Heart left ventricle (tissue), 16 donors: ENCODE results near the gene BIVM. TPM values are rescaled to one million over a fixed set of nuclear protein-coding genes. Genes with fewer than 3 reads are reported as not detected.

Source experiments
- ATAC-seq, 4 donors: fragments of 200-7000 bp; cut with Tn5 transposase; one replicate each; pipeline ENCODE4 v1.9.1; 2020 to 2022; ENCODE audit warnings: moderate library complexity in 4 of 4, mild to moderate bottlenecking in 3 of 4, moderate number of reproducible peaks in 1 of 4
- DNase-seq, 5 donors: peaks; one replicate each; pipeline ENCODE4 v3.0.0-alpha.2; 2020
- H3K27ac ChIP-seq, 12 donors: fragments of 200-600 bp; sonication (generic) in 4 of 12; one replicate each; pipeline versions ENCODE4 v1.5.0 to v1.8.0; 2016 to 2022; ENCODE audit warnings: mild to moderate bottlenecking in 2 of 12
- H3K27me3 ChIP-seq, 9 donors: fragments of 200-600 bp; sonication (generic) in 2 of 9; one replicate each; pipeline versions ENCODE4 v1.5.1 to v1.8.0; 2016 to 2022; ENCODE audit warnings: mild to moderate bottlenecking in 3 of 9
- H3K36me3 ChIP-seq, 9 donors: fragments of 200-600 bp; sonication (generic) in 2 of 9; one replicate each; pipeline versions ENCODE4 v1.5.0 to v1.8.0; 2018 to 2022; ENCODE audit warnings: mild to moderate bottlenecking in 2 of 9
- H3K4me1 ChIP-seq, 12 donors: fragments of 200-600 bp; sonication (generic) in 4 of 12; one replicate each; pipeline versions ENCODE4 v1.5.0 to v1.8.0; 2016 to 2022; ENCODE audit warnings: mild to moderate bottlenecking in 3 of 12
- H3K4me3 ChIP-seq, 12 donors: fragments of 200-600 bp; sonication (generic) in 4 of 12; one replicate each; pipeline versions ENCODE4 v1.5.0 to v1.8.0; 2017 to 2022; ENCODE audit warnings: mild to moderate bottlenecking in 9 of 12, moderate library complexity in 4 of 12
- H3K9me3 ChIP-seq, 12 donors: fragments of 200-600 bp; sonication (generic) in 4 of 12; one replicate each; pipeline versions ENCODE4 v1.5.0 to v1.8.0; 2016 to 2022; ENCODE audit warnings: mild to moderate bottlenecking in 1 of 12
- CTCF ChIP-seq, 12 donors: fragments of 200-600 bp; sonication (generic) in 4 of 12; IDR thresholded peaks; one replicate each; pipeline versions ENCODE4 v1.5.0 to v1.8.0; 2018 to 2022; ENCODE audit warnings: antibody characterized with exemption in 12 of 12, mild to moderate bottlenecking in 5 of 12
- POLR2A ChIP-seq, 2 donors: fragments of 450-650 bp; IDR thresholded peaks; one replicate each; pipeline ENCODE4 v1.6.1; 2017; ENCODE audit warnings: antibody characterized with exemption in 2 of 2, mild to moderate bottlenecking in 2 of 2, moderate library complexity in 2 of 2
- WGBS, 4 donors: extraction: QIAGEN DNeasy Blood & Tissue Kit in 2 of 4; methylation state at CpG; one replicate each; pipeline versions ENCODE4 v1.1.5 to v1.1.7; 2013 to 2018; 5-methylcytosine and 5-hydroxymethylcytosine counted together
- intact Hi-C, 10 donors: fragments of 100-400 bp; cut with DNase I; formaldehyde crosslinking; loops; one replicate each; pipeline versions ENCODE4 v1.11.1 to v1.14.2; 2022
- polyA plus RNA-seq, 2 donors: library from polyadenylated mRNA; stranded (reverse); fragments of 200-250 nt; gene quantifications; one replicate each; pipeline ENCODE4 v1.2.3, GENCODE V29; 2013
- total RNA-seq, 9 donors: library from RNA; depleted of rRNA in 2 of 9; stranded (reverse); fragments of >200 nt in 2 of 9; fragmentation: NEBNext Ultra II Directional in 3 of 9; extraction: Animal tissue kit (Norgen Biotek cat#: 25700) in 3 of 9; gene quantifications; one replicate each; pipeline versions ENCODE4 v1.1.0 to v1.2.4, GENCODE V29; 2016 to 2023
- donor health status: ischemic (EF 13 %, LVEDD 7.1; RV severe dilation, severe dysfunction).
- donor health status: healthy with polysubstance abuse.
- donor health status: DM: no; HTN: yes; CAD: no.
- donor health status: DM: no; HTN: no; CAD: no.
- donor health status: ischemic (EF 25% LVEDD 6.9; RV normal size, moderate dysfunction).
- donor health status: ischemic (EF 25% LVEDD 5.7; RV mildly dilated, moderate dysfunction).
- donor health status: healthy.
- donor health status: DM: yes; HTN: yes; CAD: no.
- donor health status: ischemic (EF 35%, LVEDD 5.7; RV mildly dilated, moderate dysfunction).
- donor health status: nonischemic (EF 11% LVEDD 7.7; RV severe dilation, severe dysfunction).
- donor health status: DM: yes; HTN: yes; CAD: no.
- donor health status: PGD.
- donor health status: ischemic (EF 29% LVEDD 5.4; RV normal size, mild dysfunction).
- donor health status: nonischemic (EF 23%, LVEDD 6.1; RV moderate dilation, normal function).

BIVM gene
- total and polyA plus RNA-seq, 11 donors = 10.3 to 35.7 (median 24.5) TPM

GRCh38 chr13:102875256-102875655 lies 76.3 kb downstream of the BIVM start:
- Histone ChIP-seq H3K9me3 (no peaks in the 10 kb centered on the region), H3K36me3 (peaks cover 0 to 73% (median 56%) of the 10 kb centered on the region in 9 donors), H3K4me3 (no peak overlapping the region), H3K27me3 (no peaks in the 10 kb centered on the region), H3K27ac (no peak overlapping the region), H3K4me1 (peaks cover 0 to 35% (median 13%) of the 10 kb centered on the region in 12 donors)
- intact Hi-C loops = no loop called here
- no peak for ATAC-seq
- no peak for DNase-seq
- WGBS, 4 donors = 85 to 91% (median 88%) methylated on average over 4 of the region's 4 CpGs
- TF ChIP-seq CTCF (IDR thresholded peaks at IDR 0.05) (no peak), POLR2A (IDR thresholded peaks at IDR 0.05) (no peak)

GRCh38 chr13:102877303-102877702 lies 78.4 kb downstream of the BIVM start:
- H3K4me3 ChIP-seq = no peak overlapping the region
- no peaks in the 10 kb centered on the region for H3K27me3 ChIP-seq
- H3K27ac ChIP-seq = peak overlapping the region in 6 of 12 donors; percentile 24 to 85 (median 61)
- peak; percentile 91 to 96 (median 94) for ATAC-seq
- H3K9me3 ChIP-seq = no peaks in the 10 kb centered on the region
- intact Hi-C loops = no loop called here
- WGBS, 4 donors = 79 to 90% (median 83%) methylated on average over 1 of the region's 1 CpG
- peak in 4 of 5 donors; percentile 46 to 73 (median 56) for DNase-seq
- peaks cover 0 to 57% (median 48%) of the 10 kb centered on the region in 9 donors for H3K36me3 ChIP-seq
- peaks cover 0 to 24% (median 6%) of the 10 kb centered on the region in 12 donors for H3K4me1 ChIP-seq
- TF ChIP-seq CTCF (IDR thresholded peaks at IDR 0.05) (no peak), POLR2A (IDR thresholded peaks at IDR 0.05) (no peak)

GRCh38 chr13:102878481-102878880 lies 79.6 kb downstream of the BIVM start:
- intact Hi-C loops = no loop called here
- Histone ChIP-seq H3K4me1 (peaks cover 0 to 24% (median 6%) of the 10 kb centered on the region in 12 donors), H3K27me3 (no peaks in the 10 kb centered on the region), H3K36me3 (peaks cover 0 to 47% (median 37%) of the 10 kb centered on the region in 9 donors), H3K27ac (peak overlapping the region in 5 of 12 donors; percentile 16 to 85 (median 71)), H3K4me3 (no peak overlapping the region), H3K9me3 (no peaks in the 10 kb centered on the region)
- TF ChIP-seq POLR2A (IDR thresholded peaks at IDR 0.05) (no peak), CTCF (IDR thresholded peaks at IDR 0.05) (no peak)
- 39 to 43% (median 41%) methylated on average over 5 of the region's 5 CpGs for WGBS, 4 donors
- DNase-seq (no peak), ATAC-seq (peak in 1 of 4 donors; percentile 6)

- Histone ChIP-seq H3K4me1 (peaks cover 0 to 24% (median 6%) of the 10 kb centered on the region in 12 donors), H3K36me3 (peaks cover 0 to 32% (median 22%) of the 10 kb centered on the region in 9 donors), H3K9me3 (no peaks in the 10 kb centered on the region), H3K4me3 (peak overlapping the region in 11 of 12 donors; percentile 4 to 40 (median 25)), H3K27me3 (no peaks in the 10 kb centered on the region), H3K27ac (peak overlapping the region in 11 of 12 donors; percentile 3 to 85 (median 71))
- WGBS, 4 donors = 46 to 60% (median 51%) methylated on average over 13 of the region's 13 CpGs
- TF ChIP-seq CTCF (IDR thresholded peaks at IDR 0.05) (no peak), POLR2A (IDR thresholded peaks at IDR 0.05) (no peak)
- ATAC-seq (peak; percentile 36 to 82 (median 64)), DNase-seq (peak in 1 of 5 donors; percentile 35)
- intact Hi-C loops = loop anchor here in 1 of 10 donors (2.0 kb wide), 1 partner anchor 61 kb away; no protein-coding TSS in a partner anchor
Observed at GRCh38 chr13:102879793-102880499, 81.0 kb downstream of the BIVM start.
